Posterior vena cava (tissue), 2 donors: ENCODE results near the gene RNF123. TPM values are rescaled to one million over a fixed set of nuclear protein-coding genes. Genes with fewer than 3 reads are reported as not detected.

Experiments
- DNase-seq: peaks from one replicate; pipeline ENCODE4 v3.0.0-alpha.2; 2020; ENCODE audit warnings: low spot score
- intact Hi-C, 2 donors: fragments of 100-400 bp; cut with DNase I; formaldehyde crosslinking; loops; one replicate each; pipeline versions ENCODE4 v1.14.1 to v1.14.2; 2022 to 2023
- long read RNA-seq, 2 donors: library from polyadenylated mRNA; unstranded; transcript quantifications; one replicate each; pipeline ENCODE4 v2.0.0, GENCODE V29; 2020 to 2021
- total RNA-seq, 2 donors: library from RNA; stranded (reverse); fragmentation: NEBNext Ultra II Directional; extraction: Animal tissue kit (Norgen Biotek cat#: 25700); gene quantifications; one replicate each; pipeline ENCODE4 v1.2.1, GENCODE V29; 2021
- donor health status: DM: yes; HTN: yes; CAD: no.
- donor health status: DM: yes; HTN: yes; CAD: no.

RNF123 gene
- 10 to 100 TPM; 28.3 to 29.5 TPM for total RNA-seq
- long read RNA-seq, donor 1, full-length matches to known transcripts = 2 of 12 reads
- long read RNA-seq, donor 1, partial matches to known transcripts = 6 of 12 reads
- long read RNA-seq, donor 1, other reads (novel, unspliced or antisense) = 4 of 12 reads
- long read RNA-seq, donor 2, partial matches to known transcripts = 12 of 42 reads
- long read RNA-seq, donor 2, other reads (novel, unspliced or antisense) = 30 of 42 reads

DNA sequence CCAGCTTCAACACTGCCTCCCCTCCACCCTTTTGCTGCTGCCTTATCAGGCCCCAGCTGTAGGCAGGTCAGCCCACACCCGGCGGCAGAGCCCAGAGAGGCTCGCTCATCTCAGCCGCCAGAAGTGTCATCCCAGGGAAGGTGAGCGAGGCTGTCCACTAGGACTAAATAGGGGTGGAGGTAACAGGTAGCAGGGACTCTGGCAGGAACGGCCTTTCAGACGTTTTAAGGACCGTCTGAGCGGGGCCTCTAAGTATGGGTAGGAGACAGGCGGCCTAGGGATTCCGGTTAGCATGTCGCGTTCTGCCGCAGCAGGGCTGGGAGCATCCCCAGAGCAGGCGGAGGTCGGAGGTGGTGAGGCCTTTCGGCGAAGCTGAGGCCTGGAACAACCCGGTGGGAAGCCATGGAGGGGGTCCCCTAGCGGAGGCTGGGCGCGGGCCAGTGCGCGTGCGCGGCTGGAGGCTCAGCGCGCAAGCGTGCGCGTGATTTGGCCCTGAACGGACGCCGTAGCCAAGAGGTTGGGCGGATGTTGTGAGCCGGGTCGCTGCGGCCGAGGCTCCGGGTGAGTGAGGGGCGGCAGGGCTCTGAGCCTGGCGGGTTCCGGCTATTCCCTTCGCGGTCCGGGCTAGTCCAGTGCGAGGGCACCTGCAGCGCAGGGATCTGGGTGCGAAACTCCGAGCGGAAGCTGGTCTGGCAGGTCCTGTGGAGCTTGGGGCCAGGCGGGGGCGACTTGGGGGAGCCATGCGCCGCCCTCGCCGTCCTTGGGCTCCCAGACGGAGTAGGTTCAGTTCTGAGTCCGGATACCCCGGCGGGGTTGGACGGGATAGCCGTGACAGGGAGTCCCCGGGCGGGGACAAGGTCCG is at the start of gene RNF123, which contains the start of gene MST1:
RNF123 (plus strand) TSS at position 512 of the 862 bp plus-strand sequence. CDS start 1,609 bp downstream, outside the sequence.
MST1 (minus strand) TSS at position 429 of the 862 bp plus-strand sequence. CDS start 783 bp downstream, outside the sequence.
- intact Hi-C loops = no loop called here
- DNase-seq = peak; percentile 97

GRCh38 chr3:49641292-49641691 is 48.1 kb upstream of the RNF123 start:
- DNase-seq = no peak
- intact Hi-C loops = loop anchor here in 1 of 2 donors (10.0 kb wide), 1 partner anchor 66 kb away; no protein-coding TSS in a partner anchor

GRCh38 chr3:49641921-49642707 is 47.2 kb upstream of the RNF123 start:
- intact Hi-C loops = loop anchor here in 1 of 2 donors (10.0 kb wide), 1 partner anchor 67 kb away; no protein-coding TSS in a partner anchor
- DNase-seq = no peak

- intact Hi-C loops = loop anchor here in 1 of 2 donors (10.0 kb wide), 1 partner anchor 68 kb away; no protein-coding TSS in a partner anchor
- no peak for DNase-seq
Measured at GRCh38 chr3:49642708-49643145, 46.6 kb upstream of the RNF123 start.

DNA sequence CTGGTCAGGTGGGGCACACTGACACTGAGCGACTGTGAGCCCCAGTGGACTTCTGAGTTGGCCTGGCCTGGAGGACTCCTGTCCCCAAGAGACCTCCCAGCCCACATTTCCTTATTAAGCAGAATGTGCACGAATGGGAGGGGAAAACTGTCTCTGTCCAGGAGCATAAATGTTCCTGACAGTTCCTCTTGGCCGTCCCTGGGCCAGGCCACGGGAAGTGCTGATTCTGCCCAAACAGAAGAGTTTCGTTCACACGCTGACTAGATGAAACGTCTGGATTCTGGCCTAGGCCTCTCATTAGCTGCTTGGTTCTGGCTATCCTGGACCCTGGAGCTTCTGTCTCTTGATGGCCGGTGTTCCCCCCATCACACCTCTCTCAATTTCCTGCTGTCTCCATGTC is 44.7 kb upstream of the RNF123 start:
- intact Hi-C loops = loop anchor here in 1 of 2 donors (10.0 kb wide), 1 partner anchor 70 kb away; no protein-coding TSS in a partner anchor
- no peak for DNase-seq

DNA sequence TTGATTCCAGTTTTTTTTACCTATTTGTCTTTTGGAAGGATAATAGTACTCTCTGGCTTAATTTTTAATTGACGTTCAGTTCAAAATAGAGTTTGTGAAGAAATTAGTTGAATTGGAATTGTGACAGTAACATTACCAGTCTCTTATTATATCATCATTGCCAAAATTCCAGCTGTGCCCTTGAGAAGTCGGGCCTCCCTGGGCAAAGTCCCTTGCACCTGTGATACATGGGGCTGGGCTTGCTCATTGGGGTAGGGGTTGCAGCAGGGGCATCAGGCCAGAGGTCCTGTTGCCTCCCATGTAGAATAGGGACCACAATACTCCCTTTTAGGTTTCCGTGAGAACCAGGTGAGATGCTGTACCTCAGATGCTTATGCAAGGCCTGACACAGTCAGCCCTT is 43.1 kb upstream of the RNF123 start:
- intact Hi-C loops = loop anchor here in 1 of 2 donors (10.0 kb wide), 1 partner anchor 71 kb away; no protein-coding TSS in a partner anchor
- DNase-seq = no peak

GRCh38 chr3:49647741-49648140 is 41.6 kb upstream of the RNF123 start:
- no peak for DNase-seq
- intact Hi-C loops = loop anchor here in 1 of 2 donors (10.0 kb wide), 1 partner anchor 73 kb away; no protein-coding TSS in a partner anchor

DNA sequence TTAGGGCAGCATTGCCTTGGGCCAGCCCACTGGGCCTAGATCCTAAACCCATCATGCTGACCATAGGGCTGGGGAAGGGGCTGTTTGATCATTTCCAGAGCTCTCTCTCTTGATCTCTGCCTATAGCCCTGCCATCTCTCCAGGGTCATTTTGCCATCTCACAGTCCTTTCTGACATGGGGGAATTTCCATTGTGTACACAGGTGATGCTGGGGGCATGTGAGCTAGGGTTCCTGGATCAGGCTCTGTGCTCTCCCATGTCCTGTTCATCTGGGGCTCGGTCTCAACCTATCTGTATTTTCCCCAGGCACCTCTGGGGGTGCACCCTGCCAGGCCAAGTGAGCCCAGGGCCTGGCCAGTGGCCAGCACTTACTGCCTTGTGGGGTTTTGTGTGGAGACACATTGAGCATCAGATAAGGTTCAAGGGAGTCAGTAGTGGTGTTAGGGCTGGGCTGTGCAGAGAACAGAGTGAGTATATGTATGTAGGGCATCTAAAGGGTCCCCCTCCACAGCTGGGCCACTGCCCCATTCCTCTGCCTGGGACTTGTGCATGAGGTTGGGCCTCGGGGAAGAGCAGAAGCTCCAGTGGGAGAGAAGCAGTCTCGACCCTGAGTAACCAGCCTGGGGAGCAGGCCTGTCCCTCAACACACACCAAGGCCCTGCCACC is 40.9 kb upstream of the RNF123 start:
- DNase-seq = no peak
- intact Hi-C loops = loop anchor here in 1 of 2 donors (10.0 kb wide), 1 partner anchor 74 kb away; no protein-coding TSS in a partner anchor

DNA sequence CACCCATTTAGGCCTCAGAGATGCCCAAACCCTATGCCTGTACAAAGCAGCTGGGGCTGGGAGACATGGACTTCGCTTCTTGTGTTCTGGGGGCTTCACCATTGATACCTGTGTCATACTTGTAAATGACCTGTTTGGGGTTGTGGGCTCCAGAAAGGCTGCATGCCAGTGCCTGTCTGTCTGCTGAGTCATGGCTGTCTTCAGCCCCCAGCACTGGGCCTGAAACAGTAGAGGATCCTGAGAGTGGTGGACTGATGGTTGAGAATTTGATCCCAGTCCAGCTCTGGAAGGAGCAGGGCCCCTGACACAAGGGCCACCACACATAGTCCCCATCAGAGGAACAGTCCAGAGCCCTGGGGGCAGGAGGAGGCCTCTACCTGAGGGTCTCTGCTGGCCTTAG is 39.8 kb upstream of the RNF123 start:
- intact Hi-C loops = loop anchor here in 1 of 2 donors (10.0 kb wide), 1 partner anchor 75 kb away; no protein-coding TSS in a partner anchor
- DNase-seq = no peak

DNA sequence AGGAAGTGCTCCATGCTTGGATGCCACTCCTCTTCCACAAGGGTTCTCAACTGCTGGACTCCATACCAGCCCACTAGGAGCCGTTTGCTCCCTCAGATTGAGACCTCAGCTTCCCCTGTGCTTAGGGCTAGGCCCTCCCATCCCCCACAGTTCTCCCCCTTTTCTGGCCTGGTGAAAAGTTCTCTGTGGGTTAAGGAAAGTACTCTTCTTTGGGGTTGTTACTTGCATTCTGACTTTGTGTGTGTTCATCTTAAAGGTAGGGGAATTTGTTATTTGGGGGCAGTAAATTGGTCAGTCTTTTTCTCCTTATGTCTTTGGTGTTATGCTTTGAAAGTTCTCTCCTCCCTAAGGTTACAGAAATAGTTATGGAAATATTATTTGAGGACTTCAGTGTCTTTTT is 39.2 kb upstream of the RNF123 start:
- DNase-seq = no peak
- intact Hi-C loops = no loop called here

- DNase-seq = no peak
- intact Hi-C loops = no loop called here
Measured at GRCh38 chr3:49650637-49651036, 38.7 kb upstream of the RNF123 start.

- intact Hi-C loops = no loop called here
Measured at GRCh38 chr3:49652218-49652902, 37.0 kb upstream of the RNF123 start.

DNA sequence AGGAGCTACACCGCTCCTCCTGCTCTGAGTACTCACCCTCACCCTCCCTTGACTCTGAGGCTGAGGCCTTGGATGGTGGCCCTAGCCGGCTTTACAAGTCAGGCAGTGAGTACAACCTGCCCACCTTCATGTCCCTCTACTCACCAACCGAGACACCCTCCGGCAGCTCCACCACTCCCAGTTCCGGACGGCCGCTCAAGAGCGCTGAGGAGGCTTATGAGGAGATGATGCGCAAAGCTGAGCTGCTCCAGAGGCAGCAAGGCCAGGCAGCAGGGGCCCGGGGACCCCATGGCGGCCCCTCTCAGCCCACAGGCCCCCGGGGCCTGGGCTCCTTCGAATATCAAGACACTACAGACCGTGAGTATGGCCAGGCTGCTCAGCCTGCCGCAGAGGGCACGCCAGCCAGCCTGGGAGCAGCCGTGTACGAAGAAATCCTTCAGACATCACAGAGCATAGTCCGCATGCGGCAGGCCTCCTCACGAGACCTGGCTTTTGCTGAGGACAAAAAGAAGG is 36.4 kb upstream of the RNF123 start:
- no peak for DNase-seq
- intact Hi-C loops = no loop called here

More at GRCh38 chr3:49652218-49652902, 37.0 kb upstream of the RNF123 start:
- no peak for DNase-seq

- intact Hi-C loops = no loop called here
- DNase-seq = no peak
Measured at GRCh38 chr3:49653621-49654020, 35.7 kb upstream of the RNF123 start.

- DNase-seq = no peak
Measured at GRCh38 chr3:49654176-49654825, 35.1 kb upstream of the RNF123 start.

GRCh38 chr3:49654955-49655556 is 34.3 kb upstream of the RNF123 start:
- intact Hi-C loops = no loop called here
- DNase-seq = no peak

More at GRCh38 chr3:49654176-49654825, 35.1 kb upstream of the RNF123 start:
- intact Hi-C loops = no loop called here
